GM19099 (cell line): Measurements from ENCODE around the gene HTN3.

Experiments
- POLR2A ChIP-seq: IDR thresholded peaks from 3 replicates; pipeline ENCODE4 v1.6.1; 2011; ENCODE audit warnings: low read depth; ENCODE audit not compliant: insufficient read length; ENCODE audit errors: extremely low read depth

HTN3 gene

DNA sequence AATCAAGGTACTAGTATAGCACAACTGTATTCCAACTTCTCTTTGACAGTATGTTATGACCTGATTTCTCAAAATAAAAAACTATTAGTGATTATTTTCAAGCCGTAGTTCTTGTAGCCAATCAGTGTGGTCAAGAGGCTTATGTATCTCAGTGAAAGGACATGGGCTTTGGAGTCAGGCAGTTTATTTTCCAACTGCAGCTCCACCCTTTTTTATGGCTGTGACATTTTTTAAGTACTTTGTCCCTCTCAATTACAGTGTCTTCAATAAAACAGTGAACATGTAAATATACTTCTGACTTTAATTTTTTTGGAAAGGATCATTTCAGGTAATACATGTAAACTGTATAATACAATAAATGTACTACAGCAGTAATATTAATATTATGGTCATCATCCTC, 51.9 kb downstream of the HTN3 start:
- TF ChIP-seq POLR2A = no peak
